ENCODE data around the gene HRC. TPM values are rescaled to one million over a fixed set of nuclear protein-coding genes. Genes with fewer than 3 reads are reported as not detected.

Gene HRC
- total and polyA plus RNA-seq, 2 donors (not counting 3 experiments of a cell fraction or from before 2014, with no cell fraction given) = not detected

- no TSS peak for BruUV-seq (replicated peaks)
- ChIA-PET CTCF (interaction anchor here (0.8 to 2.7 kb wide), 11 partner anchors 13 to 105 kb away, joined by 3 to 13 read pairs (median 5); no protein-coding TSS in a partner anchor), POLR2A (no interaction called here)
- Histone ChIP-seq H3K9me1 (replicated peaks; ENCODE audit: control insufficient read depth, extremely low read depth, insufficient read depth, low read length) (no peaks in the 10 kb centered on the region), H3K4me1 (ENCODE audit: control insufficient read depth, extremely low read depth, insufficient read depth, low read length) (peaks cover 12% of the 10 kb centered on the region), H2AFZ (ENCODE audit: low read depth, low read length) (peak within 1 kb of the TSS; percentile 80), H3K27me3 (ENCODE audit: control insufficient read depth in 2 of 2, insufficient read depth in 2 of 2, low read length in 2 of 2) (peaks cover 4 to 8% of the 10 kb centered on the region in 2 experiments), H3K36me3 (ENCODE audit: control insufficient read depth in 2 of 2, extremely low read depth in 1 of 2, insufficient read depth in 2 of 2, low read length in 2 of 2) (no peaks in the 10 kb centered on the region), H3K4me2 (ENCODE audit: insufficient read depth, low read length) (peak within 1 kb of the TSS; percentile 41), H3K9ac (replicated peaks; ENCODE audit: extremely low read depth, insufficient read depth, low read length) (peak within 1 kb of the TSS; percentile 69), H3K27ac (ENCODE audit: insufficient read depth, low read depth, low read length) (peak within 1 kb of the TSS; percentile 63), H4K20me1 (replicated peaks; ENCODE audit: control insufficient read depth, extremely low read depth, insufficient read depth, low read length) (no peaks in the 10 kb centered on the region), H3K4me3 (replicated peaks in 1 of 3; ENCODE audit: insufficient read depth in 1 of 3, low read depth in 1 of 3, low read length in 3 of 3) (peak within 1 kb of the TSS; percentile 16 to 65 (median 57)), H3K79me2 (ENCODE audit: control insufficient read depth, insufficient read depth, low read length) (no peaks in the 10 kb centered on the region), H3K9me3 (replicated peaks; ENCODE audit: control insufficient read depth, insufficient read depth, low read length) (no peaks in the 10 kb centered on the region)
- FAIRE-seq = peak; percentile 73
- peak; percentile 51 for DNase-seq (ENCODE audit: low read depth, low spot score)
- peak; percentile 24 for TF ChIP-seq POLR2AphosphoS5 (IDR thresholded peaks at IDR 0.05; ENCODE audit: insufficient read depth, low read depth, low read length)
- TF ChIP-seq GATA2 (IDR thresholded peaks at IDR 0.05; ENCODE audit: insufficient read depth, insufficient read length, low read depth, low read length) = no peak
- intact Hi-C loops (cut with micrococcal nuclease) = loop anchor here (1.0 to 5.0 kb wide), 2 partner anchors 30 to 78 kb away; no protein-coding TSS in a partner anchor
- dilution Hi-C loops (cut with MboI; ENCODE audit: extremely low pct_ligation_motif_present, low sequenced_read_pairs) = no loop called here
These were observed 35.5 kb downstream of the HRC start, which contains the start of gene PPFIA3 for GRCh38 chr19:49119411-49120324. Gene PPFIA3, plus strand, starts transcription at chr19:49119544. Its CDS starts 8,330 bp downstream, at chr19:49127874.

DNA sequence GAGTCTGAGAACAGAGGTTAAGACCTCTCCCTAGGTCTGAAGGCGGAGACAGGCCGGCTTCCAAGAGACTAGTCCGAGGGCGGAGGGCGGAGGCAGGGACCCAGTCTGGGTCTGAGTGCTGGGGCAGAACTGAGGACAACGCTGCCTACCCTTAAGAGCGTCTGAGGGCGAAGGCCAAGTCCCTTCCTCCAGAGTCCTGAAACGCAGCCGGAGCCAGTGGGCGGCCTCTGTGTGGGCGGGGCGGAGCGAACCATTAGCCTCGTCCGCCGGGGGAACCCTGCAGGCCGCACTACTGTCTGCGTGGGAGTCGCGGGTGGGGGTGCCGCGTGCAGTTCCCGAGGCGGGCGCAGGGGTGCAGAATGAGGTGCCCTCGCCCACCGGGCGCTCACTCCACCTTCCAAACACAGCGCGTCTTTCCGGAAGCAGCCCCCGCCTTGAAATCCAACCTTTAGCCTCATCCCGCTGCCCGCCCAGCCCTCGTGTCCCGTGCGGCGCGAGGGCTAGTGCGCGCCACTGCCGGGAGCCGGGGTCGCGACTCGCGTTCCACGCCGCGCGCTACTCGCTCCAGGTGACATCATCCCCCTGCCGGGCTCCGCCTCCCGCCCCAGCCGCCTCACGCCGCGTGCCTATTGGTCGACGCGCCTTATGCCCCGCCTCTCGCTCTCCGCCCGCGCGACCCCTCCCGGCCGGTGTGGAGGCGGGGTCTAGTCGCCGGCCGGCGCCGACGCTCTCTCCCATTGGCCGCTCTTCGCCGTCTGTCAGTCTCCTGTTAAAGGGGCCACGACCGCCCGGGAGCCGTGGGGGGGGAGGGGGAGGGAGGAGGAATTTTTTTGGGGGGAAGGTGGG, 36.4 kb downstream of the HRC start, which contains the start of gene C19orf73:
Gene C19orf73, minus strand, starts transcription at position 579 of the 846 bp plus-strand sequence. Its CDS starts 121 bp downstream, at position 458.
- H3K4me3 ChIP-seq (replicated peaks in 1 of 3; ENCODE audit: insufficient read depth in 1 of 3, low read depth in 1 of 3, low read length in 3 of 3) = peak within 1 kb of the TSS; percentile 16 to 65 (median 57)
- no peak for TF ChIP-seq JUN (IDR thresholded peaks at IDR 0.05; ENCODE audit: borderline replicate concordance, insufficient read depth, insufficient read length, low read depth)
- no peak for TF ChIP-seq MYC (IDR thresholded peaks at IDR 0.05; ENCODE audit: low read depth, low read length)
- peak; percentile 62 for TF ChIP-seq POLR2AphosphoS5 (IDR thresholded peaks at IDR 0.05; ENCODE audit: insufficient read depth, low read depth, low read length)
- TF ChIP-seq POLR2A (IDR thresholded peaks at IDR 0.05; ENCODE audit: low read depth, low read length) = peak; percentile 53
- TF ChIP-seq, protein P1, sequence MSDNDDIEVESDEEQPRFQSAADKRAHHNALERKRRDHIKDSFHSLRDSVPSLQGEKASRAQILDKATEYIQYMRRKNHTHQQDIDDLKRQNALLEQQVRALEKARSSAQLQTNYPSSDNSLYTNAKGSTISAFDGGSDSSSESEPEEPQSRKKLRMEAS (IDR thresholded peaks at IDR 0.05; ENCODE audit: insufficient read depth, insufficient read length) = peak; percentile 55
- TF ChIP-seq CTCF (IDR thresholded peaks at IDR 0.05; ENCODE audit: extremely low read depth in 1 of 2, insufficient read depth in 1 of 2, low read depth in 1 of 2, low read length in 2 of 2) = peak in 1 of 2 donors; percentile 7
- no peak for TF ChIP-seq GATA2 (IDR thresholded peaks at IDR 0.05; ENCODE audit: insufficient read depth, insufficient read length, low read depth, low read length)
- TF ChIP-seq EZH2 (IDR thresholded peaks at IDR 0.05; ENCODE audit: borderline replicate concordance, low read depth, low read length, severe bottlenecking) = no peak
- TF ChIP-seq FOS (IDR thresholded peaks at IDR 0.05; ENCODE audit: borderline replicate concordance, insufficient read depth, low read length) = no peak
- H3K9me1 ChIP-seq (replicated peaks; ENCODE audit: control insufficient read depth, extremely low read depth, insufficient read depth, low read length) = no peaks in the 10 kb centered on the region
- H3K36me3 ChIP-seq (ENCODE audit: control insufficient read depth in 2 of 2, extremely low read depth in 1 of 2, insufficient read depth in 2 of 2, low read length in 2 of 2) = no peaks in the 10 kb centered on the region
- intact Hi-C loops (cut with micrococcal nuclease) = loop anchor here (1.0 to 5.0 kb wide), 2 partner anchors 31 to 79 kb away; no protein-coding TSS in a partner anchor
- H3K4me2 ChIP-seq (ENCODE audit: insufficient read depth, low read length) = peak within 1 kb of the TSS; percentile 41
- dilution Hi-C loops (cut with MboI; ENCODE audit: extremely low pct_ligation_motif_present, low sequenced_read_pairs) = no loop called here
- DNase-seq (ENCODE audit: low read depth, low spot score) = peak; percentile 94
- peaks cover 4 to 8% of the 10 kb centered on the region in 2 experiments for H3K27me3 ChIP-seq (ENCODE audit: control insufficient read depth in 2 of 2, insufficient read depth in 2 of 2, low read length in 2 of 2)
- ChIA-PET CTCF (interaction anchor here (0.6 to 6.5 kb wide), 5 partner anchors 21 to 243 kb away, joined by 3 to 60 read pairs (median 13); partner anchors contain the start of gene TEAD2), POLR2A (interaction anchor here (0.6 kb wide), 1 partner anchor 32 kb away, joined by 4 read pairs; no protein-coding TSS in a partner anchor)
- peak; percentile 98 for FAIRE-seq
- H3K9me3 ChIP-seq (replicated peaks; ENCODE audit: control insufficient read depth, insufficient read depth, low read length) = no peaks in the 10 kb centered on the region
- H3K4me1 ChIP-seq (ENCODE audit: control insufficient read depth, extremely low read depth, insufficient read depth, low read length) = peaks cover 14% of the 10 kb centered on the region
- peak within 1 kb of the TSS; percentile 69 for H3K9ac ChIP-seq (replicated peaks; ENCODE audit: extremely low read depth, insufficient read depth, low read length)
- peak within 1 kb of the TSS; percentile 80 for H2AFZ ChIP-seq (ENCODE audit: low read depth, low read length)
- no peaks in the 10 kb centered on the region for H3K79me2 ChIP-seq (ENCODE audit: control insufficient read depth, insufficient read depth, low read length)
- TSS peak; percentile 93 for BruUV-seq (replicated peaks)
- H3K27ac ChIP-seq (ENCODE audit: insufficient read depth, low read depth, low read length) = peak within 1 kb of the TSS; percentile 63
- no peaks in the 10 kb centered on the region for H4K20me1 ChIP-seq (replicated peaks; ENCODE audit: control insufficient read depth, extremely low read depth, insufficient read depth, low read length)

Measured in endothelial cell of umbilical vein (primary cell).